Lower leg skin (tissue), 4 donors: ENCODE results near the gene DBH. TPM values are rescaled to one million over a fixed set of nuclear protein-coding genes. Genes with fewer than 3 reads are reported as not detected.

Source experiments
- DNase-seq, 2 donors: peaks; one replicate each; pipeline ENCODE4 v3.0.0-alpha.2; 2019; ENCODE audit warnings: low spot score in 2 of 2
- H3K4me3 ChIP-seq: fragments of 200-600 bp; sonication (generic); 2 replicates; pipeline ENCODE4 v1.5.1; 2017; ENCODE audit warnings: mild to moderate bottlenecking, low read depth; ENCODE audit not compliant: poor library complexity, severe bottlenecking
- POLR2A ChIP-seq, 2 donors: fragments of 450-650 bp; IDR thresholded peaks; one replicate each; pipeline ENCODE4 v1.6.1; 2016 to 2017; ENCODE audit warnings: antibody characterized with exemption in 2 of 2, mild to moderate bottlenecking in 1 of 2, moderate library complexity in 1 of 2
- WGBS, 2 donors: methylation state at CpG; one replicate each; pipeline ENCODE4 v1.1.5; 2018; 5-methylcytosine and 5-hydroxymethylcytosine counted together
- intact Hi-C: fragments of 100-400 bp; cut with DNase I; formaldehyde crosslinking; loops from one replicate; pipeline ENCODE4 v1.15.0; 2023; ENCODE audit warnings: low total_unique reads
- total RNA-seq, 4 donors: library from RNA; depleted of rRNA; stranded (reverse); fragments of >200 nt; gene quantifications; one replicate each; pipeline ENCODE4 v1.1.0, GENCODE V29; 2016
- TF ChIP-seq, protein P1 (sequence below), 3 donors: fragments of 450-650 bp; IDR thresholded peaks; one replicate each; pipeline ENCODE4 v1.5.1; 2016; ENCODE audit warnings: antibody characterized with exemption in 3 of 3, mild to moderate bottlenecking in 3 of 3, moderate library complexity in 2 of 3

DBH gene
- total RNA-seq, 4 donors from 2014 or later = 0.06 TPM; not detected in 3

DNA sequence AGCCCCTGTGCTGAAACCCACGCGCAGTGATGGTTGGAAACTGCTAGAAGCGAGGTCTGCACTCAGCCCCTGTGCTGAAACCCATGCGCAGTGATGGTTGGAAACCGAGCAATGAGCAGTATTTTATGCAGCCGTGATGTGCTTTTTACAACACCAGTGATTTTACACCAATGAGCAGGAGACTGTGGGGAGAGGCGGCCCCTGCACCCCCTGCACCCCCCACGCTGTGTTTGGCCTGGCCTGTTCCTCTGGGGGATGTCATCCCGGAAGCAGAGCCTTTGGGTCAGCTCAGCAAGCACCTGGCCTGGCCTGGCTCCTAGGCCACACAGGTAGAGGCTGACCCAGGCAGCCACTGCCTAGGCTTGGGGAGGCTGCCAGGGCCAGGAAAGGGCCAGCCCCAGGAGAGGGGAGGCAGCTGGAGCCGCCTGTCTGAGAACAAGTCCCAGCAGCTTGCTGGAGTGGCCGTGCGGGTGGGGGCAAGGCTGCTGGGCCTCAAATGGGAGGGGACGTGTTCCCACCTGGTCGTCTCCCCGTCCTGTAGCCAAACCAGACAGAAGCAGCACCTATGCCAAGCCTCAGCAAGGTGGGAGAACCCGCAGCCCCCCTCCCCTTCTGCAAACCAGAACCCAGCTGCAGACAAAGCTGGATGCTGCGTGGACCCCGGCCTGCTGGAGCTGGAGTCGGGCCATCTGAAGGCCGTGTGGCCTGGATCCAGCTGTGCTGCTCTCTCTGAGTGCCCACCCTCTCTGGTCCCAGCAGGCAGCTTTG, 46.8 kb downstream of the DBH start:
- intact Hi-C loops = no loop called here
- DNase-seq = no peak
- no peak overlapping the region for H3K4me3 ChIP-seq
- WGBS, 2 donors = 72 to 77% methylated on average over 11 to 17 of the region's 20 CpGs
- no peak for TF ChIP-seq POLR2A (IDR thresholded peaks at IDR 0.05)
- TF ChIP-seq, protein P1, sequence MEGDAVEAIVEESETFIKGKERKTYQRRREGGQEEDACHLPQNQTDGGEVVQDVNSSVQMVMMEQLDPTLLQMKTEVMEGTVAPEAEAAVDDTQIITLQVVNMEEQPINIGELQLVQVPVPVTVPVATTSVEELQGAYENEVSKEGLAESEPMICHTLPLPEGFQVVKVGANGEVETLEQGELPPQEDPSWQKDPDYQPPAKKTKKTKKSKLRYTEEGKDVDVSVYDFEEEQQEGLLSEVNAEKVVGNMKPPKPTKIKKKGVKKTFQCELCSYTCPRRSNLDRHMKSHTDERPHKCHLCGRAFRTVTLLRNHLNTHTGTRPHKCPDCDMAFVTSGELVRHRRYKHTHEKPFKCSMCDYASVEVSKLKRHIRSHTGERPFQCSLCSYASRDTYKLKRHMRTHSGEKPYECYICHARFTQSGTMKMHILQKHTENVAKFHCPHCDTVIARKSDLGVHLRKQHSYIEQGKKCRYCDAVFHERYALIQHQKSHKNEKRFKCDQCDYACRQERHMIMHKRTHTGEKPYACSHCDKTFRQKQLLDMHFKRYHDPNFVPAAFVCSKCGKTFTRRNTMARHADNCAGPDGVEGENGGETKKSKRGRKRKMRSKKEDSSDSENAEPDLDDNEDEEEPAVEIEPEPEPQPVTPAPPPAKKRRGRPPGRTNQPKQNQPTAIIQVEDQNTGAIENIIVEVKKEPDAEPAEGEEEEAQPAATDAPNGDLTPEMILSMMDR (IDR thresholded peaks at IDR 0.05) = no peak

DNA sequence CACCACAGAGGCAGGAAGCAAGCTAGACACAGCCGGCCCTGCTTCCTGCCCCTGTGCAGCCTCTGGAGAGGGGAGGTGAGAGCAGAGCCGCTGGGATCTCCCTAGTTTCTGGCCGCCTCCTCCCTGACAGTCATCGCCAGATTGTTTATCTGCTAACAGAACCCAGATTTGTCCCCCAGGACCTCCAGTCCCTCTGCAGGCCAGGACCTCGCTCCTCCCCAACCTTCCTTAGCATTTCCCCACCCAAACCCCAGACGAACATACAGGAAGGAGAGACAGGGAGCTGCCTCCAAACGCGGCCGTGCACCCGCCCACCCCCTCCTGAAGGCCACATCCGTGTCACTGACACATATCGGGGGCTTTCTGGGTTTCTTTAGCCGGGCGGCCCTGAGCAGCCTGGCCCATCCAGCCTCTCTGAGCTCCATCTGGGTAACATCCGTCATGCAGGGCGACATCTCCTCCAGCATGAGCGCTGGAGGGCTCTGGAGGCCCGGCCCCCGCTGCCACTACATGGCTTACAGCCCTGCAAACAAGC, 47.5 kb downstream of the DBH start:
- TF ChIP-seq POLR2A (IDR thresholded peaks at IDR 0.05) = no peak
- TF ChIP-seq, protein P1 (IDR thresholded peaks at IDR 0.05) = no peak
- WGBS, 2 donors = 27 to 45% methylated on average over 14 to 19 of the region's 19 CpGs
- no peak overlapping the region for H3K4me3 ChIP-seq
- intact Hi-C loops = no loop called here
- no peak for DNase-seq

DNA sequence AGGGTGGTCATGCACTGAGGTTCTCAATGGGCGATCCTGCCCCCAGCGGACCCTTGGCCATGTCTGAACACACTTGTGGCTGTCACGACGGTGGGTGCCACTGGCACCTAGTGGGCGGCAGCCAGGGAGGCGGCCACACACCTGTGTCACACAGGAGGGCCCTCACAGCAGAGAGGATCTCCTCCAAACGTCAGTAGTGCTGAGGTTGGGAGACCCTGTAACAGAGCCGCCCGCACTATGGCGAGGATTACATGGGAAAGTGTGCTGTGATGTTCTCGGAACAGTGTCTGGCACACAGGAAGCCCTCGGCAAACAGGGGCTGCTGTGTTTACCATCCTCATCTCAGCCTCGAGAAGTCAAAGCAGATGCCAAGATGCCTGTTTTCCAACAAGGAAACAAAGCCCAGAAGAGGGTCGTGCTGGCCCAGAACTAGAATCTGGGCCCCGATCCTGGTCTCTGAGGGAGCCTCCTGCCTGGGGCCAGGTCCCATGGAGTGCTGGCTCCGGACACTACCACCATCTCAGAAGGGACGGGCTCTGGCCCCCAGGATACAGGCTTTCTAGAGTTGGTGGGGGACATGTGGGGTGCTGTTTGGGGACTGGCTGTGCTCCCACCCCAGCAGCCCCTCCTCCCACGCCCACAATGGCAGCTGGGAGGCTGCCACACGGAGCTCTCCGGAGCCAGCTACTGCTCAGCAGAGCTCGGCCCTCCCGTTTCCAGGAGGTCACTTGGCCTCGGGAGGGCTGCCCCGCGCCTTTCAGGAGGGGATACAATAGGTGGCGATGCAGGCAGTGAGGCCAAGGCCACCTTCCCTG, 48.2 kb downstream of the DBH start:
- intact Hi-C loops = no loop called here
- 53 to 68% methylated on average over 23 to 24 of the region's 26 CpGs for WGBS, 2 donors
- no peak for TF ChIP-seq POLR2A (IDR thresholded peaks at IDR 0.05)
- TF ChIP-seq, protein P1 (IDR thresholded peaks at IDR 0.05) = no peak

DNA sequence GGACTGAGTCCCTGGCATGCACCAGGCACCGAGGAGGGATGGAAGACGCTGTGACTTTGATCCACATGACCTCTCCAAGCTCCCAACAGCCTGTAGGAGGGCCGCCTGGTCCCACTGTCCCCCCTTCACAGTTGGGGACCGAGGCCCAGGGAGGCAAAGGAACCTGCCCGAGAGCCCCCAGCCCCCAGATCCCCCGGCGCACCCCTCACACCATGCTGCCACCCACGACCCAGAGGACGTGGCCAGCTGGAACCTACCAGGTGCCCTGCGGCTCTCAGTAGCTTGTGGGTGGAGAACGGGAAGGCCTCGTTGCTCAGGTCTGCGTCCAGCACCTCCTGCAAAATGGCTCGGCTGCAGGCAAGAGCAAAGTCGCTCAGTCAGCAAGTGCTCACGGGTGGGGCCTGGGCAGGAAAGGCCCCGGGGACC, 48.8 kb downstream of the DBH start:
- no peak overlapping the region for H3K4me3 ChIP-seq
- intact Hi-C loops = no loop called here
- TF ChIP-seq, protein P1 (IDR thresholded peaks at IDR 0.05) = no peak
- no peak for TF ChIP-seq POLR2A (IDR thresholded peaks at IDR 0.05)
- WGBS, 2 donors = 74 to 75% methylated on average over 9 to 11 of the region's 17 CpGs
- DNase-seq = no peak

More for the DNA sequence above, 48.2 kb downstream of the DBH start:
- DNase-seq = no peak
- H3K4me3 ChIP-seq = no peak overlapping the region

DNA sequence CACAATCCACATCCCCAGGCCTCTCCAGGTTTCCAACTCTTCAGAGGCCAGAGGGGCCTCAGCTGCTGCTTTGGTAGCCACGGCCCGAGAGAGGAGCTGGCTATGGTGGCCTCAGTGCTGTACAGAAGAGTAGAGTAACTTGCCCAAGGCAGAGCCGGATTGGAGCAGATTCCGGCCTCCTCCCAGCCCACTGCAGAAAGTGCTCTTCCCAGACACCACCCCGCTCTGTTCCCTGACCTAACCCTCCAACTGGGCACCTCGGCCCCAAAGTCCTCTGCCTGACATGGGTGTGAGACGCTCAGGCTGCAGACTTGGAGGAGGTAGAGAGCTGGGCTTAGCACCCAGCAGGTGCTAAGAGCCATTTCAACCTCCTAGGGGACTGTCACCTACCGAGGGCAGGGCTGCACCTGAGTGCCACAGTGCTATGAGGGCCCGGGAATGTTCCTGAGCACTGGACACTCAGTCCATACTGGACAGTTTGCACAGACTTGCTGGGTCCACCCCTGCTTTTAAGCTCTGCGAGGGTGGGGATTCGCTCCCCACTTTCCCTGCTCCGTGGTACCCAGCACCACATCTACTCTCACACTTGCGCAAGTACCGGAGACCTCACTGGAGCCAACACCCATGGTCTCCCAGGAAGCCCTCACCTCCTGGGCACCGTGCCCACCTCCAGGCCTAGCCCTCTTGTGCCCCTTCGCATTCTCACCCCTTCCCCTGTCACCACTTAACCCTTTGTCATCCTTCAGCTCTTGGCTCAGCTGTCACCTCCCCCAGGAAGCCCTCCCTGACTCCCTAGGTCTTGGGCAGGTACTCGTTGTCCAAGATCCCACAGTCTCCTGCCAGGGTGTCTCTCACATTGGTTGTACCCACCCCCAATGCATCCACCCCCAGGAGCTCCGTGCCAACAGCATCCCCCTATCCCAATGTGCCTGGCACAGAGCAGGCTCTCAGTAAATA, 49.8 kb downstream of the DBH start:
- H3K4me3 ChIP-seq = no peak overlapping the region
- TF ChIP-seq, protein P1 (IDR thresholded peaks at IDR 0.05) = no peak
- no peak for TF ChIP-seq POLR2A (IDR thresholded peaks at IDR 0.05)
- WGBS, 2 donors = 89 to 92% methylated on average over 18 of the region's 18 CpGs
- no peak for DNase-seq
- intact Hi-C loops = no loop called here
